Iris pigment epithelial cell (primary cell): Measurements from ENCODE around the gene DCLK1.

ENCODE experiments used
- DNase-seq: peaks from one replicate; pipeline ENCODE4 v3.0.0-alpha.2; 2011; ENCODE audit warnings: low read depth

DCLK1 gene

GRCh38 chr13:35785576-35786303 is 345.4 kb downstream of the DCLK1 start:
- no peak for DNase-seq

GRCh38 chr13:35784286-35784951 is 346.8 kb downstream of the DCLK1 start:
- no peak for DNase-seq

- no peak for DNase-seq
Observed at GRCh38 chr13:35782793-35783192, 348.4 kb downstream of the DCLK1 start.

- DNase-seq, result peak; percentile 84
Observed at GRCh38 chr13:35781036-35782000, 349.9 kb downstream of the DCLK1 start.

- DNase-seq, result no peak
Observed at GRCh38 chr13:35780613-35781012, 350.6 kb downstream of the DCLK1 start.

GRCh38 chr13:35771898-35772297 is 359.3 kb downstream of the DCLK1 start:
- DNase-seq, result peak; percentile 97

- no peak for DNase-seq
Observed at GRCh38 chr13:35770756-35771297, 360.4 kb downstream of the DCLK1 start.

- DNase-seq, result peak; percentile 38
Observed at GRCh38 chr13:35769812-35770211, 361.4 kb downstream of the DCLK1 start.

- peak; percentile 94 for DNase-seq
Observed at GRCh38 chr13:35768551-35768950, 362.6 kb downstream of the DCLK1 start.

GRCh38 chr13:35768073-35768472 is 363.1 kb downstream of the DCLK1 start:
- DNase-seq, result no peak

- no peak for DNase-seq
Observed at GRCh38 chr13:35767256-35767976, 363.8 kb downstream of the DCLK1 start.

- DNase-seq, result no peak
Observed at GRCh38 chr13:35766663-35767062, 364.5 kb downstream of the DCLK1 start.

- no peak for DNase-seq
Observed at GRCh38 chr13:35765941-35766340, 365.2 kb downstream of the DCLK1 start.

- no peak for DNase-seq
Observed at GRCh38 chr13:35765366-35765765, 365.8 kb downstream of the DCLK1 start.

- no peak for DNase-seq
Observed at GRCh38 chr13:35764326-35765015, 366.7 kb downstream of the DCLK1 start.

- DNase-seq, result no peak
Observed at GRCh38 chr13:35763782-35764123, 367.4 kb downstream of the DCLK1 start.

GRCh38 chr13:35763060-35763781 is 368.0 kb downstream of the DCLK1 start:
- no peak for DNase-seq

- DNase-seq, result no peak
Observed at GRCh38 chr13:35761440-35762252, 369.5 kb downstream of the DCLK1 start.

- DNase-seq, result no peak
Observed at GRCh38 chr13:35760735-35761281, 370.4 kb downstream of the DCLK1 start.
